Panc1 (cell line): ENCODE results near the gene MRPL57. TPM values are rescaled to one million over a fixed set of nuclear protein-coding genes. Genes with fewer than 3 reads are reported as not detected.

Source experiments
- ATAC-seq: fragments of 200-7000 bp; cut with Tn5 transposase; 2 replicates; pipeline ENCODE4 v1.9.1; 2020; ENCODE audit warnings: mild to moderate bottlenecking, moderate library complexity
- BruUV-seq: library from RNA; stranded (reverse); fragments of 400-500 nt; replicated peaks from 2 replicates; lab custom pipeline; 2021; lab: Mats Ljungman, UMichigan
- CTCF ChIA-PET: fragments of 300-600 bp; sonication (Branson Sonifier 250); formaldehyde crosslinking; loops from one replicate; lab custom pipeline; 2022; ENCODE audit warnings: antibody characterized with exemption; lab: Charles Lee
- POLR2A ChIA-PET: fragments of 300-600 bp; sonication (Branson Sonifier 250); formaldehyde crosslinking; loops from one replicate; lab custom pipeline; 2022; ENCODE audit warnings: antibody characterized with exemption; lab: Charles Lee
- DNase-seq: peaks from one replicate; pipeline ENCODE4 v3.0.0-alpha.2; 2010; ENCODE audit warnings: low read depth, low spot score
- H3K27ac ChIP-seq: 2 replicates; pipeline ENCODE4 v1.5.1; 2011; ENCODE audit warnings: mild to moderate bottlenecking, low read length, inconsistent platforms
- H3K27me3 ChIP-seq: fragments of 200-500 bp; sonication (Bioruptor generic); 2 replicates; pipeline ENCODE4 v1.6.0; 2014; ENCODE audit warnings: low read length, inconsistent platforms; ENCODE audit not compliant: control insufficient read depth, insufficient read depth
- H3K36me3 ChIP-seq: fragments of 200-500 bp; sonication (Bioruptor generic); 2 replicates; pipeline ENCODE4 v1.5.1; 2014; ENCODE audit warnings: inconsistent platforms, mild to moderate bottlenecking, low read length, moderate library complexity; ENCODE audit not compliant: control insufficient read depth, insufficient read depth
- H3K4me1 ChIP-seq: 2 replicates; pipeline ENCODE4 v1.5.1; 2011; ENCODE audit warnings: inconsistent platforms, mild to moderate bottlenecking, low read length, moderate library complexity; ENCODE audit not compliant: control insufficient read depth, insufficient read depth
- H3K4me3 ChIP-seq, 2 experiments: 2 replicates each; pipeline ENCODE4 v1.5.1; 2011 to 2012; ENCODE audit warnings: low read depth in 2 of 2, low read length in 2 of 2, mild to moderate bottlenecking in 2 of 2, inconsistent platforms in 1 of 2, moderate library complexity in 1 of 2
- H3K9me3 ChIP-seq: fragments of 200-500 bp; sonication (Bioruptor generic); 2 replicates; pipeline ENCODE4 v1.5.1; 2014; ENCODE audit warnings: low read depth, mild to moderate bottlenecking, inconsistent platforms, low read length, moderate library complexity; ENCODE audit not compliant: control insufficient read depth, insufficient read depth
- POLR2AphosphoS5 ChIP-seq: IDR thresholded peaks from 2 replicates; pipeline ENCODE4 v1.6.1; 2012; ENCODE audit warnings: mild to moderate bottlenecking, low read depth, low read length, moderate library complexity
- SIN3A ChIP-seq: IDR thresholded peaks from 2 replicates; pipeline ENCODE4 v1.6.1; 2012; ENCODE audit warnings: low read depth, mild to moderate bottlenecking, low read length, moderate library complexity, borderline replicate concordance; ENCODE audit not compliant: insufficient read depth
- TCF7L2 ChIP-seq: IDR thresholded peaks from 2 replicates; pipeline ENCODE4 v1.6.1; 2011; ENCODE audit warnings: mild to moderate bottlenecking, low read depth, low read length, inconsistent platforms
- in situ Hi-C: cut with HindIII; loops from 2 replicates; pipeline ENCODE4 v1.10.0; 2016; ENCODE audit warnings: low sequenced_read_pairs, low pct_unique_long_range_greater_than_20kb
- intact Hi-C: fragments of 100-400 bp; cut with micrococcal nuclease; formaldehyde crosslinking; loops from one replicate; pipeline ENCODE4 v1.10.0; 2022; ENCODE audit not compliant: unreplicated experiment
- total RNA-seq: library from RNA; stranded (reverse); gene quantifications from one replicate; pipeline ENCODE4 v1.2.1, GENCODE V29; 2021; ENCODE audit not compliant: unreplicated experiment
- TF ChIP-seq, protein P1 (sequence below): fragments of 450-650 bp; IDR thresholded peaks from 2 replicates; pipeline ENCODE4 v1.5.1; 2017; ENCODE audit warnings: mild to moderate bottlenecking
- TF ChIP-seq, protein P2 (sequence below), 2 experiments: IDR thresholded peaks; 2 replicates each; pipeline ENCODE4 v1.6.1; 2011 to 2012; ENCODE audit warnings: low read depth in 2 of 2, control low read depth in 1 of 2, low read length in 1 of 2, mild to moderate bottlenecking in 1 of 2, moderate library complexity in 1 of 2; ENCODE audit not compliant: insufficient read depth in 1 of 2

The MRPL57 gene
- total RNA-seq, 1 experiment from 2014 or later, result 14.0 TPM

DNA sequence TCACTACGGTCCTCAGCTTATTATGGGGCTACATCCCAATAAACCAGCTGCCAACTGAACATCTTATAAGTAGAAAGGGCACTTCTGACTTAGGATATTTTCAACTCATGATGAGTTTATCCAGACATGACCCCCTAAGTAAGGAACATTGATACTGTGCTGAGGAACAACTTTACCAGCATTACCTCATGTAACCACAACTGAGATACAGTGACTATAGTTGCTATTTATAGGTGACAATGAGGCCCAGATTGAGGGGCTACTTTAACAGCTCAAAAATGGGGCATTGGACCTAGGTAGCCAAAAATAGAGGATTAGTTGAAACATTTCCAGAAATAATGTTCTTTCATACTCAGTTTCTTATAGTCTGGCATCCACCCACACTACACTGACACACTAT lies 26.9 kb upstream of the MRPL57 start:
- no TSS peak for BruUV-seq
- CTCF ChIA-PET, result no interaction called here

DNA sequence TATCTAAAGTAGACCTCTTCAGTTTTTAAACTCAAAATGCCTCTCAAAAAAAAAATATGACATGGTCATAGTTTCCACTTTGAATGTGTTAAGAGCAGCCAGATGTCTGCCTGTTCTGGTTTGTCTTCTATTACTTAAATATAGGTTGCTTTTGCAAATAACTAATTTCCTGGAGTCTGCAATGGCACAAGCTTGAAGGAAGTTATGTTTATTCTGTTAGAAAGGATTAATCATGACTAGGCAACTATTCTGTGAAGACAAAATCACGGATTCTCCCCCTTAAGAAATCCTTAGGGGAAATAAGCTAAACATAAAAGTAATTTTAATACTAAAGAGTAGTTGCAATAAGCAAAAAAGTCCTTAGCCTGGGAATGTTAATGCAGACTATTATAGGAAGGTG lies 26.4 kb upstream of the MRPL57 start:
- no TSS peak for BruUV-seq
- DNase-seq (no peak), ATAC-seq (no peak)
- no peak overlapping the region for H3K4me3 ChIP-seq
- no peaks in the 10 kb centered on the region for H3K9me3 ChIP-seq
- intact Hi-C loops, result no loop called here
- H3K36me3 ChIP-seq, result peaks cover 11% of the 10 kb centered on the region
- no peak overlapping the region for H3K27ac ChIP-seq
- in situ Hi-C loops, result no loop called here
- H3K4me1 ChIP-seq, result no peaks in the 10 kb centered on the region
- TF ChIP-seq TCF7L2, result no peak
- TF ChIP-seq POLR2AphosphoS5, result no peak
- TF ChIP-seq, protein P1, sequence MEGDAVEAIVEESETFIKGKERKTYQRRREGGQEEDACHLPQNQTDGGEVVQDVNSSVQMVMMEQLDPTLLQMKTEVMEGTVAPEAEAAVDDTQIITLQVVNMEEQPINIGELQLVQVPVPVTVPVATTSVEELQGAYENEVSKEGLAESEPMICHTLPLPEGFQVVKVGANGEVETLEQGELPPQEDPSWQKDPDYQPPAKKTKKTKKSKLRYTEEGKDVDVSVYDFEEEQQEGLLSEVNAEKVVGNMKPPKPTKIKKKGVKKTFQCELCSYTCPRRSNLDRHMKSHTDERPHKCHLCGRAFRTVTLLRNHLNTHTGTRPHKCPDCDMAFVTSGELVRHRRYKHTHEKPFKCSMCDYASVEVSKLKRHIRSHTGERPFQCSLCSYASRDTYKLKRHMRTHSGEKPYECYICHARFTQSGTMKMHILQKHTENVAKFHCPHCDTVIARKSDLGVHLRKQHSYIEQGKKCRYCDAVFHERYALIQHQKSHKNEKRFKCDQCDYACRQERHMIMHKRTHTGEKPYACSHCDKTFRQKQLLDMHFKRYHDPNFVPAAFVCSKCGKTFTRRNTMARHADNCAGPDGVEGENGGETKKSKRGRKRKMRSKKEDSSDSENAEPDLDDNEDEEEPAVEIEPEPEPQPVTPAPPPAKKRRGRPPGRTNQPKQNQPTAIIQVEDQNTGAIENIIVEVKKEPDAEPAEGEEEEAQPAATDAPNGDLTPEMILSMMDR, result no peak
- TF ChIP-seq, protein P2, sequence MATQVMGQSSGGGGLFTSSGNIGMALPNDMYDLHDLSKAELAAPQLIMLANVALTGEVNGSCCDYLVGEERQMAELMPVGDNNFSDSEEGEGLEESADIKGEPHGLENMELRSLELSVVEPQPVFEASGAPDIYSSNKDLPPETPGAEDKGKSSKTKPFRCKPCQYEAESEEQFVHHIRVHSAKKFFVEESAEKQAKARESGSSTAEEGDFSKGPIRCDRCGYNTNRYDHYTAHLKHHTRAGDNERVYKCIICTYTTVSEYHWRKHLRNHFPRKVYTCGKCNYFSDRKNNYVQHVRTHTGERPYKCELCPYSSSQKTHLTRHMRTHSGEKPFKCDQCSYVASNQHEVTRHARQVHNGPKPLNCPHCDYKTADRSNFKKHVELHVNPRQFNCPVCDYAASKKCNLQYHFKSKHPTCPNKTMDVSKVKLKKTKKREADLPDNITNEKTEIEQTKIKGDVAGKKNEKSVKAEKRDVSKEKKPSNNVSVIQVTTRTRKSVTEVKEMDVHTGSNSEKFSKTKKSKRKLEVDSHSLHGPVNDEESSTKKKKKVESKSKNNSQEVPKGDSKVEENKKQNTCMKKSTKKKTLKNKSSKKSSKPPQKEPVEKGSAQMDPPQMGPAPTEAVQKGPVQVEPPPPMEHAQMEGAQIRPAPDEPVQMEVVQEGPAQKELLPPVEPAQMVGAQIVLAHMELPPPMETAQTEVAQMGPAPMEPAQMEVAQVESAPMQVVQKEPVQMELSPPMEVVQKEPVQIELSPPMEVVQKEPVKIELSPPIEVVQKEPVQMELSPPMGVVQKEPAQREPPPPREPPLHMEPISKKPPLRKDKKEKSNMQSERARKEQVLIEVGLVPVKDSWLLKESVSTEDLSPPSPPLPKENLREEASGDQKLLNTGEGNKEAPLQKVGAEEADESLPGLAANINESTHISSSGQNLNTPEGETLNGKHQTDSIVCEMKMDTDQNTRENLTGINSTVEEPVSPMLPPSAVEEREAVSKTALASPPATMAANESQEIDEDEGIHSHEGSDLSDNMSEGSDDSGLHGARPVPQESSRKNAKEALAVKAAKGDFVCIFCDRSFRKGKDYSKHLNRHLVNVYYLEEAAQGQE (IDR thresholded peaks at IDR 0.05; ENCODE audit: insufficient read depth in 1 of 2, low read depth in 2 of 2, low read length in 1 of 2), result no peak
- TF ChIP-seq SIN3A, result no peak
- ChIA-PET POLR2A (no interaction called here), CTCF (no interaction called here)
- no peaks in the 10 kb centered on the region for H3K27me3 ChIP-seq

More for the DNA sequence above, 26.9 kb upstream of the MRPL57 start:
- POLR2A ChIA-PET, result interaction anchor here (0.5 kb wide), 1 partner anchor 11 kb away, joined by 3 read pairs; no protein-coding TSS in a partner anchor
- DNase-seq (no peak), ATAC-seq (no peak)
- TF ChIP-seq SIN3A (no peak), POLR2AphosphoS5 (no peak), TCF7L2 (no peak)
- TF ChIP-seq, protein P2 (IDR thresholded peaks at IDR 0.05; ENCODE audit: insufficient read depth in 1 of 2, low read depth in 2 of 2, low read length in 1 of 2), result no peak
- TF ChIP-seq, protein P1, result no peak
- no peak overlapping the region for H3K27ac ChIP-seq
- in situ Hi-C loops, result no loop called here
- H3K36me3 ChIP-seq, result peaks cover 11% of the 10 kb centered on the region
- H3K9me3 ChIP-seq, result no peaks in the 10 kb centered on the region
- no peaks in the 10 kb centered on the region for H3K27me3 ChIP-seq
- no peaks in the 10 kb centered on the region for H3K4me1 ChIP-seq
- intact Hi-C loops, result no loop called here
- H3K4me3 ChIP-seq, result no peak overlapping the region
